HUES48 (cell line): ENCODE results near the gene TM7SF2.

Source experiments
- H3K27ac ChIP-seq: one replicate; pipeline ENCODE4 v1.7.0; 2013; ENCODE audit warnings: low read depth, low read length, inconsistent platforms
- H3K27me3 ChIP-seq: 2 replicates; pipeline ENCODE4 v1.6.1; 2013; ENCODE audit warnings: mild to moderate bottlenecking, low read length; ENCODE audit not compliant: control insufficient read depth, insufficient read depth
- H3K36me3 ChIP-seq: 2 replicates; pipeline ENCODE4 v1.6.1; 2013; ENCODE audit warnings: low read length; ENCODE audit not compliant: control insufficient read depth, insufficient read depth
- H3K4me1 ChIP-seq: 2 replicates; pipeline ENCODE4 v1.6.1; 2013; ENCODE audit warnings: mild to moderate bottlenecking, low read length; ENCODE audit not compliant: control insufficient read depth, insufficient read depth
- H3K4me3 ChIP-seq: 2 replicates; pipeline ENCODE4 v1.5.1; 2013; ENCODE audit warnings: mild to moderate bottlenecking, low read depth, low read length
- H3K9ac ChIP-seq: 2 replicates; pipeline ENCODE4 v1.6.1; 2013; ENCODE audit warnings: mild to moderate bottlenecking, low read depth, low read length, moderate library complexity
- H3K9me3 ChIP-seq: 2 replicates; pipeline ENCODE4 v1.6.1; 2013; ENCODE audit warnings: low read length; ENCODE audit not compliant: control insufficient read depth, insufficient read depth

Gene TM7SF2

DNA sequence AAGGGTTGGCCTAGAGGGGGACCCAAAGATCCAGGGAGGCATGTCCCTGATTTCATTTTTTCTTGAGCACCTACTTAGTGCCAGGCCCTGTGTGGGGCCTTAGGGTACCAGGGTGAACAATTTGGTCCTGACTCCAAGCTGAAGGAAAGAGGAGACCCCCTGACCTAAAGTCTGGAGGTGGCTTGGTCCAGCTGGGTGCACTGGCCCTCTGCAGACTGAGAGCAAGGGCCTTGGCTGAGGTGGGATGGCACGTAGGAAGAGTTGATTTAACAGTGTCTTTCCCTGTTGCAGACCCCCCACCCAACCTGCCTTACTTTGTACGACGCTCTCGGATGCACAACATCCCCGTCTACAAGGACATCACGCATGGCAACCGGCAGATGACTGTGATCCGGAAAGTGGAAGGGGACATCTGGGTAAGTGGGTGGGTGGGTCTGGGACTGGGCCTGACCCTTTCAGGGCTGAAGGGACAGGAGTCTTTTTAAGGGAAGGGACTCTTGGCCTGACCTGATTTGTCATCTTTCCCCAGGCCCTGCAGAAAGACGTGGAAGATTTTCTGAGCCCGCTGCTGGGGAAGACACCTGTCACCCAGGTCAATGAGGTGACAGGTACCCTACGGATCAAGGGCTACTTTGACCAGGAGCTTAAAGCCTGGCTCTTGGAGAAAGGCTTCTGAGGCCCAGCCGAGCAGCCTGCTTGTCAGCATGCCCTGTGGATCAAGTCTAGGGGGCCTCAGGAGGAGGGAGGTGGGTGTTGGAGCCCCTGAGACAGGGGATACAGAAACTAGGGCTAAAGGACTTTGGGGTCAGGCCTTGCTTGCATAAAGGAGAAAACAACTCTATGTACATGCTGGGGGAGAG, 13.8 kb downstream of the TM7SF2 start:
- Histone ChIP-seq H3K27me3 (no peaks in the 10 kb centered on the region), H3K4me3 (no peak overlapping the region), H3K36me3 (peaks cover 72% of the 10 kb centered on the region), H3K27ac (no peak overlapping the region), H3K9me3 (no peaks in the 10 kb centered on the region), H3K9ac (no peak overlapping the region), H3K4me1 (peaks cover 5% of the 10 kb centered on the region)

DNA sequence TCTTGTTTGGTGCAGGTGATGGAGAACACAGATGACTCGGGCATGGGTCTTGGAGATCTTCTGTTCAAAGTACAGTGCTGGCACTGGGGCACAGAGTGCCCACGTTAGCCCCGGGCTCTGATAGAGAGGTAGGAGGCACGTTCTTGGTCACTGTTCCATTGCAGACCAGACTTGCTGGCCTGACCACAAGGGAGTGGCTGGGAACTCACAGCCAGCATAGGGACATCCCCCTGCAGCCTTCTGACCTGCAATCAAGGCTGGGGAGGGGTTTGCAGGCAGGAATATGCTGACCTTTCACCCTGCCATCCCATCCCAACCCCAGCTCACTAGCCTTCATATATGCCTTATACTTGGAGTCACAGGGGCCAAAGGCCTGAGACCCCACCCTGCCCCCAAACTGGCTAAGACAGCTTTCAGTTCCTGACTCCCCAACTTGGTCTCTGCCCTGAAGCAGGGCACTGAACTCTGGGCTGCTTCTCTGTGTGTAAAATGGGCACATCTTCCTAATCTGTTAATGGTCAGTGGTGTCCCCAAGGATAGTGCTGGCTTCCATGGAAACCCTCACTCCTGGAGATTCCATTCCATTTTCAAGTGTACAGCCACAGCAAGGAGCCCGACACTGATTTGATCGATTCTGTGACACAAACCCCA, 15.1 kb downstream of the TM7SF2 start:
- no peaks in the 10 kb centered on the region for H3K4me1 ChIP-seq
- no peaks in the 10 kb centered on the region for H3K9me3 ChIP-seq
- H3K9ac ChIP-seq: no peak overlapping the region
- H3K27me3 ChIP-seq: no peaks in the 10 kb centered on the region
- no peak overlapping the region for H3K4me3 ChIP-seq
- peaks cover 75% of the 10 kb centered on the region for H3K36me3 ChIP-seq
- no peak overlapping the region for H3K27ac ChIP-seq

DNA sequence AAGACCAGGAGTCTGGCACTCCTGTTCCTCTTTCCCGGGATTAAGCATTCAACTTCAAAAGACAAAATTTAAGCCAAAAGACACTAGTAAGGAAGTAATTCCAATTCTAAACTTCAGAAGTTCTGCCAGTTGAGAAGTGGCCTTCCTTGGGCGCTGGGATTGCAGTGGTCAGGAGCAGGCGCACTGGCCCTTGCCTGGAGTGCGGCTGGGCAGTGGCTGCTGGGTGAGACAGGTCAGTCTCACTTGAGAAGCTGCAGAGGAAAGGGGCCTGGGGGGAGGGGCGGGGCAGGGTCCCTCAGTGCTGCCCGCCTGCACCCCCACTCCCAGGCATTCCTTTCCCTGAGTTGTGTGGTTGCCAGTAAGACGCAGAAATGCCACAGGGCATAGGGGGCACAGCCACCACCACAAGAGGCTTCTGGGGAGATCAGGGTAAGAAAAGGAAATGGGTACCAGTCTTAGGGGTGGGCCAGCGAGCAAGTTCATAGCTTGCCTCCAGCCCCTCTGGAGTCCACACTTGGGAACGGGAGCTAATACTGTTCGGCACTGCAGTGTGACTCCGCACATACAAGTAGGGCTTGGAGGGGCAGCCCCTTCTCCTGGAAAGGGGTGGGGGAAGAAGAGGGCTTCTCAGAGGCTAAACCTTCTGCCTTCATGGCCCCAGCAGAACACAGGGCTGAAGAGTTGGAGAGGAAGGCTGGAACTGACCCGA, 16.0 kb downstream of the TM7SF2 start:
- Histone ChIP-seq H3K9me3 (no peaks in the 10 kb centered on the region), H3K27ac (no peak overlapping the region), H3K4me3 (no peak overlapping the region), H3K9ac (no peak overlapping the region), H3K36me3 (peaks cover 83% of the 10 kb centered on the region), H3K27me3 (no peaks in the 10 kb centered on the region), H3K4me1 (no peaks in the 10 kb centered on the region)

DNA sequence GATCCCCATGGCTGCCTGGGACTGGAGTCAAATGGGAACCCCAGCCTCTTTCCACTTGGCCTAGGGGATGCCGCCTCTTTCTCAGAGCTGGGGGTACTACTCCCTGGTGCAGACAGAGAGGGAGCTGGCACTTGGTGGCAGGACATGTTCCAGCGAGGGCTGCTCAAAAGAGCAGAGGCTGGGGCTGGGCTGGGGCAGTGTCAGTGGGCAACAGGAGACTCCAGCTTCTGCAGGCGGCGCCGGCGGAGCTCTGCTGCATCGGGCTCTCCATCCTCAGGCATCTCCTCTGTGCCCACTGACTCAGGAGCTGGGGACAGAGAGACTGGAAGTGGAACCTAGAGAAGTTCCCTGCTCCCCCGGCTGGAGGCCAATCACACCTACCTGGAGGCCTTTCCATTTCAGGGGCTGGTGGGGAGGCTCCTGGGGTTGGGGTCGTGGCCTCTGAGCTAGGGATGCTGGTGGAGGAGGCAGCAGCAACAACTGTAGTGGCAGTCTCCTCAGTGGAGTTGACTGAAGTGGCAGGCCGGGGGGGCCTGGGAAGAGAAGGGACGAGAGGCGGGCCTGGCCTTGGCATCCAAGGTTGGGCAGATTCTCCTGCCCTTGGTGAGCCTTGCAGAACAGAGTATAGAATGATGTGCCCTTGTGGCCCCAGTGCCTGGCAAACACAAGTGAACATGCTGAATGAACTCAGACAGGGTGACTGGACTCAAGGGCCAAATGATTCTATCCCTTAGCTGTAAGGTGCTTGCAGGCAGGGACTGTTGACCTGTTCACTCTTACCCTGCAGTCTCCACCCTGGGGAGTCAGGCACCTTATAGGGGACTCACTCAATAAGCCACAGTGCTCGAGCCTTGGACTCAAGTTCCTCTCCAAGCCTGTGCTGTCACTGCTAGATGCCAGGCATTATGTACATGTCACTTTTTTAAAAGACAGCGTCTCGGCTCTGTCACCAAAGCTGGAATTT, 16.8 kb downstream of the TM7SF2 start:
- Histone ChIP-seq H3K27ac (no peak overlapping the region), H3K4me1 (peaks cover 5% of the 10 kb centered on the region; the same call in 1 of the 2 replicates), H3K9me3 (no peaks in the 10 kb centered on the region), H3K9ac (no peak overlapping the region), H3K4me3 (no peak overlapping the region), H3K36me3 (peaks cover 88% of the 10 kb centered on the region), H3K27me3 (no peaks in the 10 kb centered on the region)

DNA sequence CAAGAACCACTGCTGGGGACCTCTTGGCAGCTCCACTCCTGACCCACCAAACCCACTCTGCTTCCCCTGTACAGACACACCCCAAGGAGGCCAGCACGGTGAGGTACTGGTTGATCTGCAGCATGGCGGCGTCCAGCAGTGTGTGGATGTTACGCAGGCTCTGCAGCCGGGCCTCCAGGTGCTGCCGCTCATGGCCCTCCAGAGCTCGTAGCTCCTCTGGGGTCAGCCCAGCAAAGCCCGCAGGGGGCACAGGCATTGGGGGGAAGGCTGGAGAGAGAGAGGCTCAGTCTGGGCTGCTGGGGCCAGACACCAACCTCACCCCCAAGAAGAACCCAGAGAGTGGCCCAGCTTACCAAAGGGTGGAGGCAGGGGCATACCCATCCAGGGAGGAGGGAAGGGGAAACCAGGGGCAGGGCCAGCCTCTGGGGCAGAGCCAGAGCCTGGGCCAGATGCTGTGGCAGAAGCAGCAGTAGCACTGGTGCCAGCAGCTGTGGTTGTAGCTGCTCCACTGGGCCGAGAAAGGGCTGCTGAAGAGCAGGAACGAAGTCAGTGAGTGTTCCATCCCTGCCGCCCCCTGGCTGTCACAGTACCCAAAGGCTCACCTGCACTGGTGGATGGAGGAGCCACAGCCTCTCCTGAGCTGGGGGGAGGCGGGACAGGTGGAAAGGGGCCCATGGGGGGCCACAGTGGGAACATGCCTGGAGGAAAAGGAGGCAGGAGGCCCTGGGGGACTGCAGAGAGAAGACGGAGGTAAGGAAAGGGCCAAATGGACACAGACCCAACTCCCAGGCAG, 18.2 kb downstream of the TM7SF2 start:
- Histone ChIP-seq H3K9me3 (no peaks in the 10 kb centered on the region), H3K36me3 (peaks cover 79% of the 10 kb centered on the region), H3K4me1 (peaks cover 5% of the 10 kb centered on the region; the same call in 1 of the 2 replicates), H3K4me3 (no peak overlapping the region), H3K27me3 (no peaks in the 10 kb centered on the region), H3K27ac (no peak overlapping the region), H3K9ac (no peak overlapping the region)

DNA sequence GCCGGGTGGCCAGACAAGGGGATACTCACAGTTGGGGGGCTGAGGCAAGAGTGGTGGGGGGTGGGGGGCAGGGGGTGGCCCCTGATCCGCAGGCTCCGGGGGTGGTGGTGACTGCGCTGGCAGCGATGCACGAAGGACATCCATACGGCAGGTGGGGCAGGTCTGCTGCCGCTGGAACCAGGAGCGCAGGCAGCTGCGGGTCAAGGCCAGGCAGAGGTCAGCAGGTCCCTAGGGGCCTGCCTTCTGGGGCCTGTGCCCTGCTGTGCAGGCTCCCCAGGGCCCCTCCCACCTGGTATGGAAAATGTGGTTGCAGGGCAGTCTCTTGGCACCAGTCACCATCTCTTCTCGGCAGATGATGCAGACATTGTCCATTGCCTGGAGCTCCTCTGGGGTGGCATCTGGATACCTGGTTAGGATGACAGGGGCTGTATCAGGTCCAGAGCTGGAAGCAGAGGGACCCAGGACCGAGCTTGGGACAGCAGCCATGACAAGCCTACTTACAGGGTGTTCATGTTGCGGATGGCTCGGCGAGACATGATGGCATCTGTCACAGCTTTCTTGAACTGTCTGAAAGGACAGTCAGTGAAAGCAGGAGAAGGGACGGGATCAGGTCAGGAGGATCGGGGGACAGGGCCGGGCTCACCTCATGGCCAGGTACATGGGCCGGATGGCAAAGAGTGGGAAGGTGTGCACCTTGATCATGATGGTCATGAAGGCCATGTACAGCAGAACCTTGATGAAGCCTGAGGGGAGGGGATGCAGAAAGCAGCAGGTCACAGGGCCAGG, 19.2 kb downstream of the TM7SF2 start:
- no peak overlapping the region for H3K9ac ChIP-seq

DNA sequence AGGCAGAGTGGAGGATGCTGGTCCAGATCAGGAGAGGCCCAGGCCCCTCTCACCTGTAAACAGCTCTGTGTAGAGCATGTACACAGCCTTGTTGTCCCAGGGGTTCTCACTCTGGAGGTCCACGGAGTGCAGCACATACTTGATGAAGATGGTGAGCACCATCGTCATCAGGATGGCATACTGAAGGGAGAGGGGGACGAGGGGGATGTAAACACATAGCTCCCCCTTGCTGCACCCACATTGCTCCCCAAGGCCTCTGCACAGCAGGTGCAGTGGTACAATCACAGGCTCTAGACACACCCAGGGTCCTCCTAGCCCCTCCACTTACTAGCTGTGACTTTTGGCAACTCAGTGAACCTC, 19.7 kb downstream of the TM7SF2 start:
- Histone ChIP-seq H3K27me3 (no peaks in the 10 kb centered on the region), H3K9ac (no peak overlapping the region), H3K4me3 (no peak overlapping the region), H3K27ac (no peak overlapping the region), H3K4me1 (peaks cover 9% of the 10 kb centered on the region), H3K9me3 (no peaks in the 10 kb centered on the region), H3K36me3 (peaks cover 64% of the 10 kb centered on the region)

More for the DNA sequence above, 19.2 kb downstream of the TM7SF2 start:
- H3K27me3 ChIP-seq: no peaks in the 10 kb centered on the region
- no peak overlapping the region for H3K4me3 ChIP-seq
- no peaks in the 10 kb centered on the region for H3K9me3 ChIP-seq
- no peak overlapping the region for H3K27ac ChIP-seq
- H3K36me3 ChIP-seq: peaks cover 70% of the 10 kb centered on the region
- peaks cover 9% of the 10 kb centered on the region for H3K4me1 ChIP-seq

DNA sequence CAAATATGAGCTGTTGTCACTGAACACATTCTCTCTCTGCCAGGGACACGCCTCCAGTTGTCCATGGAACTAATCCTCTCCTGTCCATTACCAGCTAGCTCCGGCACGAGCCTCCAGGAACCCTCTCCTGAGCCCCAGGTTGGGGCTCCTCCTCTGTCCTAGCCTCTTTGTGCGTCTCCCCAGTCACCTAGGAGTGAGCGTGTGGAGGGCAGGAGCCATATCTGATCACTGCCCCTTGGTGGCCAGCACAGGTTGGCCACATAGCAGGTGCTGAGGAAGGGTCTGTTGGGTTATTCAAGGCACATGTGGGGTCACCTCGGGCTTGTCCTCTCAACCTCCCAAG, 20.2 kb downstream of the TM7SF2 start:
- no peaks in the 10 kb centered on the region for H3K27me3 ChIP-seq
- H3K4me1 ChIP-seq: peaks cover 9% of the 10 kb centered on the region
- H3K27ac ChIP-seq: no peak overlapping the region
- H3K9ac ChIP-seq: no peak overlapping the region
- peaks cover 59% of the 10 kb centered on the region for H3K36me3 ChIP-seq
- no peak overlapping the region for H3K4me3 ChIP-seq
- H3K9me3 ChIP-seq: no peaks in the 10 kb centered on the region

DNA sequence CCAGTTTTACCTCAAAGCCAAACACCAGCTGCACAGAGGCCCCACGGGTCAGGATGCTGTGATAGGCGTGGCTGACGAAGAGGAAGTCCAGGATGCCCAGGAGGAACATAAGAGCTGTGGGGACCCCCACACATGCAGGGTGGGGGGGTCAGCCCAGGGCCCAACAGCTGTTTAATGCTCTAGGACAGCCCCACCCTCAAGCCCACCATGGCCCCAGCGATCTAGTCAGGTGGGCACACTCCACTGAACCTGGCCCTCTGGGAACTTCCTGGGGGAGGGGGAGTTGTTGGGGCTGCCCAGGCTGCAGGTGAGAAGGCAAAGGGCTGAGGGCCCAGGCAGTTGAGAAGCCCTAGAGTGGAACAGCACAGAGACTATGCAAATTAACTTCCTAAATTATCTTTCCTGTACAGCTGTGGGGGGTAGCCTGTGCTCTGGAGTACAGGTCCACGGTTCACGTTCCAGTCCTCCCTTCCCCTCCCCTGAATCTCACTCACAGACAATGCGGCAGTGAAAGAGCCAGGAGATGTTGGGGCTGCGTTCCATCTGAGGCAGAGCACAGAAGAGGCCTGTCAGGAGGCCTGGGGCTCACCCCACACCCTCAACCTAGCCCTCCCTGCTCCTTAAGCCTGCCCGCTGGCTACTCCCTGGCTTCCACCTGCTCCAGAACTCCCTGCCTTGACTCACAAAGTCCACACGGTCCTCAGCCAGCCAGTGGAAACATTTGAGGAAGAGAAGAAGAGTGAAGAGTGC, 20.7 kb downstream of the TM7SF2 start:
- H3K9me3 ChIP-seq: no peaks in the 10 kb centered on the region
- H3K36me3 ChIP-seq: peaks cover 54% of the 10 kb centered on the region
- H3K4me1 ChIP-seq: peaks cover 9% of the 10 kb centered on the region
- H3K9ac ChIP-seq: no peak overlapping the region
- no peak overlapping the region for H3K27ac ChIP-seq
- no peak overlapping the region for H3K4me3 ChIP-seq
- no peaks in the 10 kb centered on the region for H3K27me3 ChIP-seq
